Measurements from ENCODE around the gene GABPB2. TPM values are rescaled to one million over a fixed set of nuclear protein-coding genes. Genes with fewer than 3 reads are reported as not detected.

The GABPB2 gene
- total RNA-seq, 4 donors from 2014 or later = 16.2 to 20.6 (median 18.1) TPM

DNA sequence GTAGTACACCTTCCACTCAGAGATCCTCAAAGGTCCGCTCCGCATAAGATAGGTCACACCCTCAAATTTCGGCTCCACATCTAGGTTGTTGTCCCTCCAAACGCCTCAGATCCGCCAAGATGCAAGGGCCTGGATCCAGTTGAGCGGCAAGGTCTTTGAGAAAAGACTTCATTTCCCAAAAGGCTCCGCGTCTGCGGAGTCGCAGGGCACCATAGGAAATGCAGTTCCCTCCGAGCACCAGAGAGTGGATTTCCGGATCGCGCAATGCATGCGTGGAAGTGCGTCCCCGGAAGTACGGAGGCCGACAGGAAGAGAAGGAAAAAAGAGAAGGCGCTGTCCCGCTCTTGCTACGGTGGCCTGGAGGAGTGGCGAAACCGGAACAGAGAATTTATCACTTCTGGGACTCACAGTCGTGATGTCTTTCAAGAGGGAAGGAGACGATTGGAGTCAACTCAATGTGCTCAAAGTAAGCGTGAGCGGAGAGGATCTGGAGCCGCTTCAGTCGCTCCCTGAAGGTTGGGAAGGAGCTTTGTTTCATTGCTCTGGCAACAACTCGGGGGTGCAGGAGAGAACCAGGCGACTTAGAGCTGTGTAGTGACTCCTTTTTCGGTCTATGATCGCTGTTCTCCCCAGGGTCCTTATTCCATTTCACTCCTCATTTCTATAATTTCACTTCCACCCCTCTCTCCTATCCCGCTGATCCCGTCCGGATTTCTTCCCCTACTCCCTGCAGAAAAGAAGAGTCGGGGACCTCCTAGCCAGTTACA lies 95.4 kb downstream of the GABPB2 start, which contains the start of the genes LYSMD1 and SCNM1:
LYSMD1 (minus strand) TSS at position 165 of the 767 bp plus-strand sequence. CDS start 644 bp downstream, outside the sequence.
SCNM1 (plus strand) TSS at position 407 of the 767 bp plus-strand sequence; CDS start at position 416, 9 bp downstream.
- H3K36me3 ChIP-seq = peaks cover 41% of the 10 kb centered on the region

GRCh38 chr1:151166505-151166956 lies 96.0 kb downstream of the GABPB2 start:
- TF ChIP-seq, protein P1, sequence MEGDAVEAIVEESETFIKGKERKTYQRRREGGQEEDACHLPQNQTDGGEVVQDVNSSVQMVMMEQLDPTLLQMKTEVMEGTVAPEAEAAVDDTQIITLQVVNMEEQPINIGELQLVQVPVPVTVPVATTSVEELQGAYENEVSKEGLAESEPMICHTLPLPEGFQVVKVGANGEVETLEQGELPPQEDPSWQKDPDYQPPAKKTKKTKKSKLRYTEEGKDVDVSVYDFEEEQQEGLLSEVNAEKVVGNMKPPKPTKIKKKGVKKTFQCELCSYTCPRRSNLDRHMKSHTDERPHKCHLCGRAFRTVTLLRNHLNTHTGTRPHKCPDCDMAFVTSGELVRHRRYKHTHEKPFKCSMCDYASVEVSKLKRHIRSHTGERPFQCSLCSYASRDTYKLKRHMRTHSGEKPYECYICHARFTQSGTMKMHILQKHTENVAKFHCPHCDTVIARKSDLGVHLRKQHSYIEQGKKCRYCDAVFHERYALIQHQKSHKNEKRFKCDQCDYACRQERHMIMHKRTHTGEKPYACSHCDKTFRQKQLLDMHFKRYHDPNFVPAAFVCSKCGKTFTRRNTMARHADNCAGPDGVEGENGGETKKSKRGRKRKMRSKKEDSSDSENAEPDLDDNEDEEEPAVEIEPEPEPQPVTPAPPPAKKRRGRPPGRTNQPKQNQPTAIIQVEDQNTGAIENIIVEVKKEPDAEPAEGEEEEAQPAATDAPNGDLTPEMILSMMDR (IDR thresholded peaks at IDR 0.05) = no peak
- no peak for TF ChIP-seq EP300 (IDR thresholded peaks at IDR 0.05)
- TF ChIP-seq POLR2AphosphoS5 (IDR thresholded peaks at IDR 0.05) = no peak
- no peak for TF ChIP-seq POLR2A (IDR thresholded peaks at IDR 0.05)
- Histone ChIP-seq H3K4me1 (peaks cover 32% of the 10 kb centered on the region), H3K36me3 (peaks cover 39% of the 10 kb centered on the region), H3K9me3 (no peaks in the 10 kb centered on the region), H3K27me3 (no peaks in the 10 kb centered on the region), H3K27ac (peak overlapping the region; percentile 82), H3K4me3 (peak overlapping the region; percentile 85)
- DNase-seq (ENCODE audit: low spot score in 2 of 2) = no peak
- under 1% methylated on average over 14 of the region's 15 CpGs for WGBS

More for the DNA sequence above, 95.4 kb downstream of the GABPB2 start, which contains the start of the genes LYSMD1 and SCNM1:
- DNase-seq (ENCODE audit: low spot score in 2 of 2) = peak; percentile 97 to 99
- Histone ChIP-seq H3K4me3 (peak within 1 kb of the TSS; percentile 85), H3K27me3 (no peaks in the 10 kb centered on the region), H3K9me3 (no peaks in the 10 kb centered on the region), H3K27ac (peak within 1 kb of the TSS; percentile 84), H3K4me1 (peaks cover 35% of the 10 kb centered on the region)
- 0% methylated on average over 37 of the region's 38 CpGs for WGBS
- TF ChIP-seq EP300 (IDR thresholded peaks at IDR 0.05) = no peak
- TF ChIP-seq, protein P1 (IDR thresholded peaks at IDR 0.05) = peak; percentile 6 to 18
- peak; percentile 85 to 100 (median 96) for TF ChIP-seq POLR2AphosphoS5 (IDR thresholded peaks at IDR 0.05)
- peak in 1 of 2 donors; percentile 23 for TF ChIP-seq POLR2A (IDR thresholded peaks at IDR 0.05)

GRCh38 chr1:151167116-151167515 lies 96.6 kb downstream of the GABPB2 start:
- Histone ChIP-seq H3K4me1 (peaks cover 32% of the 10 kb centered on the region), H3K36me3 (peaks cover 37% of the 10 kb centered on the region), H3K27me3 (no peaks in the 10 kb centered on the region), H3K27ac (no peak overlapping the region), H3K9me3 (no peaks in the 10 kb centered on the region), H3K4me3 (peak overlapping the region; percentile 85)
- no peak for DNase-seq (ENCODE audit: low spot score in 2 of 2)
- TF ChIP-seq, protein P1 (IDR thresholded peaks at IDR 0.05) = no peak
- TF ChIP-seq POLR2AphosphoS5 (IDR thresholded peaks at IDR 0.05) = no peak
- no peak for TF ChIP-seq EP300 (IDR thresholded peaks at IDR 0.05)
- TF ChIP-seq POLR2A (IDR thresholded peaks at IDR 0.05) = no peak
- 89% methylated on average over 6 of the region's 6 CpGs for WGBS

- Histone ChIP-seq H3K27me3 (no peaks in the 10 kb centered on the region), H3K36me3 (peaks cover 66% of the 10 kb centered on the region), H3K4me1 (peaks cover 19% of the 10 kb centered on the region), H3K27ac (no peak overlapping the region), H3K4me3 (no peak overlapping the region), H3K9me3 (no peaks in the 10 kb centered on the region)
- 90% methylated on average over 5 of the region's 5 CpGs for WGBS
- TF ChIP-seq POLR2A (IDR thresholded peaks at IDR 0.05) (no peak), EP300 (IDR thresholded peaks at IDR 0.05) (no peak), POLR2AphosphoS5 (IDR thresholded peaks at IDR 0.05) (no peak)
- TF ChIP-seq, protein P1 (IDR thresholded peaks at IDR 0.05) = no peak
- DNase-seq (ENCODE audit: low spot score in 2 of 2) = no peak
These were observed 100.6 kb downstream of the GABPB2 start for GRCh38 chr1:151171190-151171589.

Other genes with a start within 250 kb of the GABPB2 start
- 10 to 100 TPM; 32.7 to 79.0 (median 41.7) TPM for gene ARNT, start 194.2 kb upstream of the GABPB2 start, total RNA-seq
- gene CTXND2, start 183.6 kb upstream of the GABPB2 start, total RNA-seq = not detected
- 10 to 100 TPM; 25.0 to 61.9 (median 38.5) TPM for gene SETDB1, start 144.4 kb upstream of the GABPB2 start, total RNA-seq
- 10 to 100 TPM; 46.5 to 57.9 (median 51.4) TPM for gene CERS2, start 95.9 kb upstream of the GABPB2 start, total RNA-seq
- gene ANXA9, start 88.5 kb upstream of the GABPB2 start, total RNA-seq = 10 to 100 TPM; 17.6 to 67.5 (median 45.8) TPM
- gene MINDY1, start 63.9 kb upstream of the GABPB2 start, total RNA-seq = 10 to 100 TPM; 31.7 to 59.1 (median 35.8) TPM
- 10 to 100 TPM; 16.5 to 24.2 (median 20.4) TPM for gene PRUNE1, start 62.3 kb upstream of the GABPB2 start, total RNA-seq
- gene BNIPL, start 34.2 kb upstream of the GABPB2 start, total RNA-seq = 100 to 1,000 TPM; 196 to 492 (median 251) TPM
- 1 to 10 TPM; 2.7 to 4.7 (median 3.9) TPM for gene C1orf56, start 23.0 kb upstream of the GABPB2 start, total RNA-seq
- gene CDC42SE1, start 11.1 kb upstream of the GABPB2 start, total RNA-seq = 100 to 1,000 TPM; 109 to 122 (median 115) TPM
- gene MLLT11, start 10.4 kb upstream of the GABPB2 start, total RNA-seq = 1 to 10 TPM in 3 of 4 donors, under 1 TPM in 1; 0.24 to 1.5 (median 1.2) TPM
- gene SEMA6C, start 75.9 kb downstream of the GABPB2 start, total RNA-seq = 10 to 100 TPM in 3 of 4 donors, 1 to 10 TPM in 1; 5.5 to 19.0 (median 14.9) TPM
- gene TNFAIP8L2, start 85.9 kb downstream of the GABPB2 start, total RNA-seq = 1 to 10 TPM; 1.0 to 2.5 (median 1.5) TPM
- 10 to 100 TPM in 3 of 4 donors, 1 to 10 TPM in 1; 8.4 to 15.2 (median 12.5) TPM for gene LYSMD1, start 95.1 kb downstream of the GABPB2 start, total RNA-seq
- gene SCNM1, start 95.4 kb downstream of the GABPB2 start, total RNA-seq = 10 to 100 TPM; 29.6 to 40.6 (median 35.4) TPM
- gene TMOD4, start 105.2 kb downstream of the GABPB2 start, total RNA-seq = not detected
- gene VPS72, start 119.4 kb downstream of the GABPB2 start, total RNA-seq = 10 to 100 TPM; 17.2 to 30.8 (median 26.8) TPM
- 100 to 1,000 TPM in 1 of 4 donors, 10 to 100 TPM in 3; 41.6 to 120 (median 51.6) TPM for gene PIP5K1A, start 127.8 kb downstream of the GABPB2 start, total RNA-seq
- 100 to 1,000 TPM; 101 to 133 (median 119) TPM for gene PSMD4, start 184.0 kb downstream of the GABPB2 start, total RNA-seq
- 10 to 100 TPM; 23.6 to 36.8 (median 29.7) TPM for gene ZNF687, start 211.5 kb downstream of the GABPB2 start, total RNA-seq